Measurements from ENCODE around the gene ZNF501.

GRCh38 chr3:44764248-44764647, 34.8 kb downstream of the ZNF501 start:
- TF ChIP-seq RAD21 (IDR thresholded peaks at IDR 0.05; ENCODE audit: low read length) (no peak), GABPA (IDR thresholded peaks at IDR 0.05; ENCODE audit: low read depth) (no peak), FOXM1 (IDR thresholded peaks at IDR 0.05; ENCODE audit: low read depth) (no peak), YY1 (IDR thresholded peaks at IDR 0.05; ENCODE audit: low read depth) (no peak), CTCF (IDR thresholded peaks at IDR 0.05) (no peak), JUND (IDR thresholded peaks at IDR 0.05) (no peak), CHD2 (IDR thresholded peaks at IDR 0.05; ENCODE audit: low read length, partially characterized antibody) (no peak), REST (IDR thresholded peaks at IDR 0.05; ENCODE audit: low read depth, low read length) (no peak), TAF1 (IDR thresholded peaks at IDR 0.05; ENCODE audit: borderline replicate concordance, low read depth, low read length) (no peak)
- TF ChIP-seq, protein P1, sequence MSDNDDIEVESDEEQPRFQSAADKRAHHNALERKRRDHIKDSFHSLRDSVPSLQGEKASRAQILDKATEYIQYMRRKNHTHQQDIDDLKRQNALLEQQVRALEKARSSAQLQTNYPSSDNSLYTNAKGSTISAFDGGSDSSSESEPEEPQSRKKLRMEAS (IDR thresholded peaks at IDR 0.05; ENCODE audit: low read depth) = no peak
